Chondrocyte (in vitro differentiated cells): ENCODE measurements around the gene MBOAT7. TPM values are rescaled to one million over a fixed set of nuclear protein-coding genes. Genes with fewer than 3 reads are reported as not detected.
"Not testable (repeated sequence)": the region's sequence is repeated elsewhere in the genome, so short reads cannot be mapped to it uniquely, and the experiment has no call there.

ENCODE experiments used
- DNase-seq: peaks from one replicate; pipeline ENCODE4 v3.0.0; 2021; ENCODE audit warnings: mixed read lengths, low spot score
- H3K27ac Mint-ChIP-seq: one replicate; pipeline ENCODE4 v1.8.0; 2021; ENCODE audit warnings: mild to moderate bottlenecking, moderate library complexity, mixed read lengths; ENCODE audit not compliant: unreplicated experiment
- H3K27me3 Mint-ChIP-seq: 2 replicates; pipeline ENCODE4 v1.8.0; 2021; ENCODE audit warnings: low read depth, mixed read lengths
- H3K36me3 Mint-ChIP-seq: 2 replicates; pipeline ENCODE4 v1.8.0; 2021; ENCODE audit warnings: low read depth, mixed read lengths
- H3K4me1 Mint-ChIP-seq: 2 replicates; pipeline ENCODE4 v1.8.0; 2021; ENCODE audit warnings: low read depth, mild to moderate bottlenecking, mixed read lengths
- H3K4me3 Mint-ChIP-seq: one replicate; pipeline ENCODE4 v1.8.0; 2021; ENCODE audit warnings: mild to moderate bottlenecking, moderate library complexity, mixed read lengths; ENCODE audit not compliant: unreplicated experiment
- H3K9me3 Mint-ChIP-seq: 2 replicates; pipeline ENCODE4 v1.8.0; 2021; ENCODE audit warnings: low read depth, mixed read lengths
- CTCF ChIP-seq: fragments of 200-600 bp; sonication (generic); IDR thresholded peaks from 2 replicates; pipeline ENCODE4 v1.5.0; 2021; ENCODE audit warnings: antibody characterized with exemption, mild to moderate bottlenecking, moderate library complexity
- total RNA-seq: library from RNA; stranded (reverse); gene quantifications from 3 replicates; pipeline ENCODE4 v1.2.1, GENCODE V29; 2021

Gene MBOAT7
- total RNA-seq, 1 donor from 2014 or later = 83.8 TPM

DNA sequence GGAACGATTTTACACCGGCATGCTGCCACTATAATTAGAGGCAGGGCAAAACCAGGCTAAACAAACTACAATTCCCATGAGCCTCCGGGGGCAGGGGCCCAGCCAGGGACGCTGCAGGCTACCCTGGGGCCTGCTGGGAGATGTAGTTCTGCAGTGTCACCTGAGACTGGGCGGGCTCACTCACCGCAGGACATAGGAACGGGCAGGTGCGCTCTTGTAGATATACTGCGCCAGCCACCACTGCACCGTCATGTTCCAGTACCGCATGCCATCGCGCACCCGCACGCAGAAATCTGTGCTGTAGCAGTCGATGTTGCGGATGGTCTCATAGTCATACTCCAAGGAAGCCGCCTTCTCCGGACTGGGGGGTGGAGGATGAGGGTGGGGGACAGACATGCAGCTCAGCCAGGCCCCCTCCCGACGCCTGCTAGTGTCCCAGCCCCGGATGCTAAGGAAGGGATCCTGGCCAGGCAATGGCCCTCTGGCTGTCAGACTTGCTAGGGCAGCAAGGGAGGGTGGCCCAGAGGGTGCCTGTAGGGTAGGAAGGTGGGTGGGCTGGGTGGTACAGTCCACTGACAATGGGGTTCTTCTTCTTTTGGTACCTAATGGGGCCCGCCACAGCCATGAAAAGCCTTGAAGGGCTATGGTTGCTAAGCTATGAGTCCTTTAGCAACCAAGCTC lies 10.7 kb downstream of the MBOAT7 start:
- no peaks in the 10 kb centered on the region for H3K27me3 Mint-ChIP-seq
- no peaks in the 10 kb centered on the region for H3K9me3 Mint-ChIP-seq
- H3K27ac Mint-ChIP-seq = no peak overlapping the region
- no peak for TF ChIP-seq CTCF
- H3K36me3 Mint-ChIP-seq = peaks cover 5% of the 10 kb centered on the region
- no peak for DNase-seq
- H3K4me1 Mint-ChIP-seq = no peaks in the 10 kb centered on the region
- H3K4me3 Mint-ChIP-seq = no peak overlapping the region

DNA sequence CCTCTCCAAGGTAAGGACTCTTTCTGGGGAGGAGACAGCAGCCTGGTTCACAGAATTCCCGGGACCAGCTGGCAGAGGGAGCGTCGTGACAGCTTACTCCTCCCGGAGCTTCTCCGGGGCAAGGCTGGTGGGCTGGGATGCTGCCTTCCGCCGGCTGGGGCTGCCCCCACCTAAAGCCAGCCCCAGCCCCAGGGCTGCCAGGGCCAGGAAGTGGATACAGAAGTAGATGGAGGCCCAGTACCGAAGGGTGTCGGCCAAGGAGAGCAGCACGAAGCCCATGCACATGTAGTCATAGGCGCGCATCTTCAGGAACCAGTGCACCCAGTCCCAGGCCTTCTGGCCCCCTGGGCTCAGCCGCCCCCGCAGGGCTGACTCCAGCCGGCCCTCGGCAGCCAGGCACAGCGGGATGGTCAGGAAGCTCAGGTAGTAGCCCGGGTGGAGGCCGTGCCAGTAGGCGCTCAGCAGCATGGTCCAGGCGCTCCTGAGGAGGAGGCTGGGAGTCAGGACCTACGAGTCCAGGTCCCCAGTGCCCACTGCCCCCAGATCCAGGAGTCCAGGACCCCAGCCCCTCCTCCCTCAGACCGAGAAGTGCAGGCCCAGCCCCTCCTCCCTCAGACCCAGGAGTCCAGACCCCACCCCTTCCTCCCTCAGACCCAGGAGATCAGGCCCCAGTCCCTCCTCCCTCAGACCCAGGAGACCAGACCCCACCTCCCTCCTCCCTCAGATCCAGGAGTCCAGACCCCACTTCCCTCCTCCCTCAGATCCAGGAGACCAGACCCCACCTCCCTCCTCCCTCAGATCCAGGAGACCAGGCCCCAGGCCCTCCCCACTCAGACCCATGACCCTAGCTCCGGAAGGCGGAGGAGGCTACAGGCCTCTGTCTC lies 15.2 kb downstream of the MBOAT7 start:
- no peak for TF ChIP-seq CTCF
- H3K27me3 Mint-ChIP-seq = no peaks in the 10 kb centered on the region
- no peak for DNase-seq
- no peaks in the 10 kb centered on the region for H3K9me3 Mint-ChIP-seq
- H3K27ac Mint-ChIP-seq = no peak overlapping the region
- peaks cover 5% of the 10 kb centered on the region for H3K4me1 Mint-ChIP-seq
- no peak overlapping the region for H3K4me3 Mint-ChIP-seq
- H3K36me3 Mint-ChIP-seq = peaks cover 4% of the 10 kb centered on the region

GRCh38 chr19:54173359-54173699 lies 16.1 kb downstream of the MBOAT7 start:
- TF ChIP-seq CTCF = no peak
- Mint-ChIP-seq H3K27ac (no peak overlapping the region), H3K4me1 (peaks cover 5% of the 10 kb centered on the region), H3K4me3 (no peak overlapping the region), H3K27me3 (no peaks in the 10 kb centered on the region), H3K9me3 (no peaks in the 10 kb centered on the region), H3K36me3 (peaks cover 4% of the 10 kb centered on the region)
- no peak for DNase-seq

- Mint-ChIP-seq H3K4me3 (no peak within 1 kb of the TSS), H3K4me1 (peaks cover 5% of the 10 kb centered on the region), H3K36me3 (peaks cover 4% of the 10 kb centered on the region), H3K9me3 (no peaks in the 10 kb centered on the region), H3K27ac (peak within 1 kb of the TSS; percentile 32), H3K27me3 (no peaks in the 10 kb centered on the region)
- DNase-seq = no peak
- TF ChIP-seq CTCF = no peak
Observed at GRCh38 chr19:54172471-54173358, 16.7 kb downstream of the MBOAT7 start, which contains the start of gene TMC4. TMC4 (minus strand) TSS chr19:54173160; CDS start chr19:54173117, 43 bp downstream.

- H3K27ac Mint-ChIP-seq, H3K4me3 Mint-ChIP-seq, H3K4me1 Mint-ChIP-seq: not testable (repeated sequence)
Observed at GRCh38 chr19:54171736-54172431, 17.5 kb downstream of the MBOAT7 start.

More at GRCh38 chr19:54171736-54172431, 17.5 kb downstream of the MBOAT7 start:
- H3K27me3 Mint-ChIP-seq, DNase-seq, H3K36me3 Mint-ChIP-seq, H3K9me3 Mint-ChIP-seq: not testable (repeated sequence)
